Nephron (organoid): ENCODE data around the gene PTPRN2.
A peak's percentile ranks its signal among the peaks of the same experiment; 100 is the strongest.

ENCODE experiments used
- H3K27ac Mint-ChIP-seq, 3 experiments: 2 replicates each; pipeline ENCODE4 v1.8.0; 2020; ENCODE audit warnings: mixed read lengths in 3 of 3, mild to moderate bottlenecking in 2 of 3, moderate library complexity in 1 of 3
- H3K27me3 Mint-ChIP-seq: 2 replicates; pipeline ENCODE4 v1.8.0; 2021; ENCODE audit warnings: low read depth, mild to moderate bottlenecking, moderate library complexity, mixed read lengths
- H3K36me3 Mint-ChIP-seq: 2 replicates; pipeline ENCODE4 v1.8.0; 2020; ENCODE audit warnings: low read depth, mixed read lengths
- H3K4me1 Mint-ChIP-seq: 2 replicates; pipeline ENCODE4 v1.8.0; 2020; ENCODE audit warnings: mixed read lengths
- H3K4me3 Mint-ChIP-seq, 3 experiments: 2 replicates each; pipeline ENCODE4 v1.8.0; 2020; ENCODE audit warnings: mild to moderate bottlenecking in 3 of 3, mixed read lengths in 3 of 3, moderate library complexity in 2 of 3
- H3K9me3 Mint-ChIP-seq: 2 replicates; pipeline ENCODE4 v1.8.0; 2020; ENCODE audit warnings: mixed read lengths
- CTCF ChIP-seq, 3 experiments: fragments of 200-600 bp; sonication (generic); IDR thresholded peaks; one replicate each; pipeline ENCODE4 v1.5.0; 2021; ENCODE audit warnings: antibody characterized with exemption in 3 of 3; ENCODE audit not compliant: unreplicated experiment in 3 of 3

PTPRN2 gene

DNA sequence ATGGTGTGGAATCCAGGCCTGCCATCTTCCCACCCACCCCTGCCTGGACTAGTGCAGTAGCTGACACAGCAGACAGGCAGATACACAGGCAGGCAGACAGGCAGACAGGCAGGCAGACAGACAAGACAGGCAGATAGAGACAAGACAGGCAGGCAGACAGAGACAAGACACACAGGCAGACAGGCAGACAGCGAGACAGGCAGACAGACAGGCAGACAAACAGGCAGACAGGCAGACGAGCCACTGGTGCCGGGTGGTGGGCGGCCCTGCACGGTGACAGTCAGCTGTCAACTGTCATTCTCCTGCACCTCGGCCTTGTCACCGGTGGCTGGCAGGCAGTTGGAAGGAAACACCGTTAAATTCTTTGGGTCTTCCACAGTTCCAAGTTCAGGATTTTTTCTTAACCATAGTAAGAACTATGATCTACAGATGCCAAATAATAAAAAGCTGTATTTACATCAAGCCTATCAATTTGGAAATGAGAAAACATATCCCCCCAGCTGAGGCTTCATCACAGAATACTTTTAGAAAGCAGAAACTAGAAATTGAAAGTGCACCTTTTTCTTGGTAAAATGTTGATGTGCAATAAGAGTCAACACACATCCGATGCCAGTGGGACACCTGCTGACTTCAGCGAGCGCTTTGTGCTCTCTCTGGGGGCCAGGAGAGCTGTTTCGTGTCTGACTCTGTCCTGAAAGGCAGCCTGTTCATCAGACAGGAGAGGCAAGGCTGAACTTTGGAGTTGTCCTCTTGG lies 1000.4 kb downstream of the PTPRN2 start:
- no peak overlapping the region for H3K4me3 Mint-ChIP-seq
- H3K9me3 Mint-ChIP-seq, result no peaks in the 10 kb centered on the region
- peaks cover 38% of the 10 kb centered on the region for H3K27me3 Mint-ChIP-seq
- no peak overlapping the region for H3K27ac Mint-ChIP-seq
- TF ChIP-seq CTCF (IDR thresholded peaks at IDR 0.05; ENCODE audit: unreplicated experiment in 3 of 3), result no peak
- H3K36me3 Mint-ChIP-seq, result no peaks in the 10 kb centered on the region
- H3K4me1 Mint-ChIP-seq, result peaks cover 13% of the 10 kb centered on the region

- Mint-ChIP-seq H3K9me3 (no peaks in the 10 kb centered on the region), H3K36me3 (no peaks in the 10 kb centered on the region), H3K27me3 (peaks cover 39% of the 10 kb centered on the region), H3K4me1 (peaks cover 15% of the 10 kb centered on the region), H3K27ac (no peak overlapping the region), H3K4me3 (no peak overlapping the region)
- no peak for TF ChIP-seq CTCF (IDR thresholded peaks at IDR 0.05; ENCODE audit: unreplicated experiment in 3 of 3)
These were observed 1001.1 kb downstream of the PTPRN2 start for GRCh38 chr7:157586426-157586955.

GRCh38 chr7:157585113-157585861 lies 1002.3 kb downstream of the PTPRN2 start:
- Mint-ChIP-seq H3K4me3 (peak overlapping the region in 1 of 3 experiments; percentile 6), H3K4me1 (peaks cover 19% of the 10 kb centered on the region), H3K27me3 (peaks cover 42% of the 10 kb centered on the region), H3K36me3 (no peaks in the 10 kb centered on the region), H3K27ac (peak overlapping the region in 1 of 3 experiments; percentile 27), H3K9me3 (no peaks in the 10 kb centered on the region)
- TF ChIP-seq CTCF (IDR thresholded peaks at IDR 0.05; ENCODE audit: unreplicated experiment in 3 of 3), result no peak

DNA sequence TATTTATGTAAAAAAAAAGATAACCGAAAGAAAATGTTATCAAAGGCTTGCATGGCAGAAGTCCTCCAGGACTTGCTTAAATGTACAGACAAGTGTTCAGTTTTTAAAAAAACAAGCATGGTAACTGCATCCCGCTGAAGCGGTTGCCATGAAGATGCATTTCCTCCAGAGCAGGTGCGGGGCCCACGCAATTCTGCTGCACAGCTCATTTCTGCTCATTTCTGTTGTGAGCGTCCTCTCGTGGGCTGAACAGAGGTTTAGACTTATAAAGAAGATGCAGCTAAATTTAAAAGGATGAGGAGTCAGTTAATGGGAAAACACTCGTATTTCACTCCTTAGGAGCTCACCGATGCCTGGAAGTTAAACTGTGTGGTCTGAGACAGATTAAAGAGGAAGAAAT lies 1003.2 kb downstream of the PTPRN2 start:
- Mint-ChIP-seq H3K9me3 (no peaks in the 10 kb centered on the region), H3K4me3 (no peak overlapping the region), H3K4me1 (peaks cover 19% of the 10 kb centered on the region), H3K27ac (no peak overlapping the region), H3K36me3 (no peaks in the 10 kb centered on the region), H3K27me3 (peaks cover 38% of the 10 kb centered on the region)
- no peak for TF ChIP-seq CTCF (IDR thresholded peaks at IDR 0.05; ENCODE audit: unreplicated experiment in 3 of 3)

- Mint-ChIP-seq H3K27ac (no peak overlapping the region), H3K9me3 (no peaks in the 10 kb centered on the region), H3K4me1 (peaks cover 6% of the 10 kb centered on the region), H3K27me3 (peaks cover 31% of the 10 kb centered on the region), H3K4me3 (no peak overlapping the region), H3K36me3 (no peaks in the 10 kb centered on the region)
- TF ChIP-seq CTCF (IDR thresholded peaks at IDR 0.05; ENCODE audit: unreplicated experiment in 3 of 3), result no peak
These were observed 1005.9 kb downstream of the PTPRN2 start for GRCh38 chr7:157581740-157582139.
